Fibroblast of skin of abdomen (primary cell): ENCODE results near the gene B4GALT5.
"Not testable (repeated sequence)": the region's sequence is repeated elsewhere in the genome, so short reads cannot be mapped to it uniquely, and the experiment has no call there.

Experiments
- DNase-seq: peaks from one replicate; pipeline ENCODE4 v3.0.0-alpha.2; 2013

Gene B4GALT5

DNA sequence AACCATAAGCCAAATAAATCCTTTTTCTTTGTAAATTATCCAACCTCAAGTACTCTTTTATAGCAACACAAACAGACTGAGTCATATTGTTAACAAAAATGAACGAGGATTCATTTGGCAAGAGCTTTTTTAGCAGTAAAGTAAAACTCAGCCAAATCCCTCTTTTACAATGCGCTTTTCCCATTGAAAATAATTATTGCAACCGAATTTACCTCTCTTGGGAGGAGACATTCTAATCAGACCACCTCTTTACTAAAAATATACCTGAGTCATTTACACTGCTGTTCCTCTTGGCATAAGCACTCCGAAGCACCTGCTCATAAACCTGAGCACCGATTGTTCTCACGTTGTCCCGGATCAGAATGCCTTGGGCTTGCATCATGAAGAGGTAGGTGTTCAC, 57.4 kb downstream of the B4GALT5 start:
- DNase-seq: no peak

- DNase-seq: no peak
These were observed 59.7 kb downstream of the B4GALT5 start for GRCh38 chr20:49653925-49654434.

DNA sequence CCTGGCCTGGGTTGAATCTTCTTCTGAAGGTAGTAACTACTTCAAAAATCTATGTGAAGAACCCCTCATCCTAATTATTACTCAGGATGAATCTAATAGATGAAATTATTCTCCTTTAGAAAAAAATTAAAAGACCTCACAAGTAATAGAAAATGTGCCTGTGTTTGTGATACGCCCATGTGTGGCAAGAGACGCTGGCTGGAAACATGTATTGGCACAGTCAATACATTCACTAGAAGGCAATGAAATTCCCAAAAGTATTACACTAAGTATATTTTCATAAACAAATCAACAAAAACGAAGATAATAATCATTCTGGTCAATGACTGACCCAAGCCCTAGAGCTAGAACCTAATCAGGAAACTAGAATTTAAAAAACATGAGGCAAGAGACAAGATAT, 64.0 kb downstream of the B4GALT5 start:
- no peak for DNase-seq

DNA sequence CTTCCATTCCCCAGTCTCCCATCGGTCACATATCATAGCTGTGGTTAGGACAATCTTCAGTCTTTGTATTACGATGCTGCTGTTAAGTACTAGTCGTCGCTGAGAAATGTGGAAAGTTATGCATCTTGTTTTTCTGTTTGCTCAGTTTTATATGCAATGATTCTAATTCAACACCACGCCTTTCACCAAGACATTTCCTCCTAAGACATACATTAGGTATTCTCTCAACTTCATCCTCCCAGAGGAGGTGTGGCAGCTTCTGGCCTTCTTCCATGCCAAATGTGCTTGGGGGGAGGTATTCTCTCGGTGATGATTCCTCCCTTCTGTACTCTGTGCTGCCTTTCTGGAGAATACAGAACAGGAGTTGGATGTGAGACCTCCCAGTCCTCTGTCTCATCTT, 66.1 kb downstream of the B4GALT5 start:
- DNase-seq: peak; percentile 66

DNA sequence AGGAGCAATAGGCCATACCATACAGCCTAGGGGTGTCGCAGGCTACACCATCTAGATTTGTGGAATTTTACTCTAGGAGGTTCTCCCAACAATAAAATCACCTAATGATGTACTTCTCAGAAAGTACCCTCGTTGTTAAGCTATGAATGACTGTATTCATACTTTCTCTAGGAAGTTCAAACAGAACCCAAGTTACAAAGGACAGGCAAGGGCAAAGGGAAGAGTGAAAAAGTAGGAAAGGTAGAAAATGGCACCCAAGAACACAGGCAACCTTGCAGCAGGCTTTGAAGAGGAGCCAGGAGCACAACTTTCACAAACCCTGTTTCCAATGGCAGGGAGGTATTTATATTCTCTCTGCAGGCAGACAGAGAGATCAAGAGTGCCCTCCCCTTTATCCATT, 67.2 kb downstream of the B4GALT5 start:
- DNase-seq: no peak

DNA sequence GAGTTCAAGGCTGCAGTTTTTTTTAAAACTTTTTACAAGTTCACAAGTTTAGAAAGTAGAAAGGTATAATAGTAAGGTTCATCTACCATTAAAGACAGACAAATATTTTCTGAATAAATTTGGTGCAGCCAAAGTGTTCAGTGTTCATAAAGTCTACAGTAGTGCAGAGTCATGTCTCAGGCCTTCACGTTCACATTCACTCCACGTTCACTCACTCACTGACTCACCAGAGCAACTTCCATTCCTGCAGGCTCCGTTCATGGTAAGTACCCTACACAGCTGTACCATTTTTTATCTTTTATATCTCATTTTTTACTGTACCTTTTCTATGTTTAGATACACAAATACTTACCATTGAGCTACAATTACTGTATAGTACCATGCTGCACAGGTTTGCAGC, 67.6 kb downstream of the B4GALT5 start:
- peak; percentile 71 for DNase-seq

- no peak for DNase-seq
These were observed 68.6 kb downstream of the B4GALT5 start for GRCh38 chr20:49644980-49645565.

GRCh38 chr20:49642816-49643215, 70.9 kb downstream of the B4GALT5 start:
- no peak for DNase-seq

GRCh38 chr20:49641683-49642656, 71.7 kb downstream of the B4GALT5 start:
- no peak for DNase-seq

GRCh38 chr20:49637046-49637637, 76.5 kb downstream of the B4GALT5 start:
- no peak for DNase-seq

DNA sequence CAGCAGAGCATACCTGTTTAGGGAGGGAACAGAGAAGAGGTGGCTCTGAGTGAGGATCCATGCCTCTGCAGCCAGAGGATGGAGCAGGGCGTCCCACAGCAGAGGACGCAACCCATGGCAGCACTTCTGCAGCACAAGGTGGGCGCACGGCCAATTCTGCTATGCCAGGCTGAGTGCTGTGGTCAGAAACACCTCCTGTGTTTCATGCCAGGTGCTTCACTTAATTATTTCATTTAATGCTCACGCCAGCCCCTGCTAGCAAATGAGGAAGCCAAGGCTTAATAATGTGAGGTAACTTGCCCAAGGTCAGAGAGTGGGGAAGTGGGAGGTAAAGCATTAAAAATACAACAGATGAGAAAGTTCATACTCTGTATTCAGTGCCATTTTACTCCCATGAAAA, 77.2 kb downstream of the B4GALT5 start:
- DNase-seq: no peak

DNA sequence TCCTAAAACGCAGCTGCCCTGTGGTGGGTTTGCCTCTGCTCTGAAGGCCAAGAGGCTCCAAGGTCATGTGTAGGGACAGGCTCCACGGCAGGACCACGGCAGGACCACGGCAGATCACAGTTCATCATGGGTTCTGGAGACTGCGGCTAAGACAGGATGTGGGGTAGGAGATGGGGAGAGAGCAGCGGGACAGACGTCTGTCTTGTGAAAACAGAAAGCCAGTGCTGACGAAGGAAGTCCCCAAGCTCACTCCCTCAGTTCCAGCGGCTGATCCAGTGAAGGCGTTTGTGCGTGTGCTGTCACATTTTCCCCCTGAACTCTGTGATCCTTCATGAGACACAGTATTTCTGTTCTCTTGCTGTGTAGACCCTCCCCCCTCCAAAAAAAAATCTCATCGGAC, 77.8 kb downstream of the B4GALT5 start:
- DNase-seq: no peak

DNA sequence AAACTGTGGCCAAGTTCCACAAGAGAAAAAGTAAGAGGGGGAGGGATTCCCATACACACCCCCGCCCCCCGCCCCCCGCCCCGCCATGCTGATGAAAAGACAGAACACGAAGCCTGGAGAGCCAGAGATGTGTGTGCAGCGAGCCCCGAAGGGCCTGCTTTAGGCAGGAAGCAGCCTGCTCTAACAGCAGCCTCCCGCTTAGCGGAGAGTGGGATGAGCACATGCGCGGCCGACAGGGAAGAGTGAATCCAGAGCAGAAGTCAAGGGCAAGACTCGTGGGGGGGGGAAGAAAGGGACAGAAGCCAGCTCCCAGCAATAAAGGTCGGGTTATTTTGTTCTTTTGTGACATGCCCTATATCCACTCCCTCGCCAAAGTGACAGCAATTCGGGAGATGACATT, 78.5 kb downstream of the B4GALT5 start:
- DNase-seq: peak; percentile 40

DNA sequence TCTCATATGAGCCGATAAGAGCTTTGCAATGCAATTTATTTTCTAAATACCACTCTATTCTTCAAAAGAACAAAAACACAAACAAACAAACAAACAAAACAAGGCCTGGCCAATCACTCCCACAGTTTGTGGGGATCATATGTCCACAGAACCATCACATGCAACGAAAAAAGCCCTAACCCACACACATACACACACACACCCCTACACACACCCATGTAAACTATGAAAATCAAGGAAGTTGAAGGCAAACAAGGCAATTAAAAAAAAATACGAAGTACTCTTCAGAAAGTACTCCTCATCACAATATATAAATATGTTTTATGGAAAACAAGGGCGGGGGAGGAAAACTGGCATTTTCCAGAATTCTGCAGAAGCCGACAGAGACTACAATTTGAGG, 79.6 kb downstream of the B4GALT5 start:
- no peak for DNase-seq

DNA sequence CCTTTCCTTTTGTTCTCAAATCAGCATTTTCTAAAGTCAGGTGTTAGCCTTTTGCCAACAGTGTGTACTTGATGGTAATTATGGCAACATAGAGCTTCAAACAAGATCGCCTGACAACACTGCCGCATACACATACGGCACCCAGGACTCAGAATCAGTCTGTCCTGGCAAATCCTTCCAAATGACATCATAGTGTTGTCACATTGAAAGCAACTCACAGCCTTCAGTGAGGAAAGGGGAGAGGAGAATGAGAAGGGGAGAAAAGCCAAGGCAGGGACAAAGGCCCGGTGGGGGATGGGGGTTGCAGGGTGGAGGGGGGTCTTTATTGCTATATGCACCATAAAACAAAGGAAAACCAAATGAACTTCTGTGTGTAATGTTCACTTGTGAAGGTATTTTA, 80.0 kb downstream of the B4GALT5 start:
- no peak for DNase-seq

DNA sequence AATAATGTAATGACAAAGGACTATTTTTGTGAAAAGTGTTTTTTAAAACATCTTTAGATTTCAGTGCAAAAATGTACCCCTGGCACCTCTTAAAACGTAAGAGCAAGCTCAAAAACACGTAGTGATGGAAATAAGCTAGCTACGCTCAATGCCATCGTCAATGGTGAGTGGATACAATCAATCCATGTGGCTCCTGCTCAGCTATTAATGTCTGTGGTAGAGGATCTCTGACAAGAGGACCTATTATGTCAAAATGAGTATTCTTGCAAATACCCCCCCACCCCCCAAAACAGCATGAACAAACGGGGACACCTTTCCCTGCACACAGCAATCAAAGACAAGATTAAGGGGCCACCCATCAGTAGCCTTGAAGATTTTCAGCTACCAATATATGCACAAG, 80.7 kb downstream of the B4GALT5 start:
- DNase-seq: no peak

- DNase-seq: no peak
These were observed 81.7 kb downstream of the B4GALT5 start for GRCh38 chr20:49631856-49632418.

- DNase-seq: no peak
These were observed 82.5 kb downstream of the B4GALT5 start for GRCh38 chr20:49631061-49631716.

GRCh38 chr20:49630396-49630951, 83.2 kb downstream of the B4GALT5 start:
- DNase-seq: no peak

DNA sequence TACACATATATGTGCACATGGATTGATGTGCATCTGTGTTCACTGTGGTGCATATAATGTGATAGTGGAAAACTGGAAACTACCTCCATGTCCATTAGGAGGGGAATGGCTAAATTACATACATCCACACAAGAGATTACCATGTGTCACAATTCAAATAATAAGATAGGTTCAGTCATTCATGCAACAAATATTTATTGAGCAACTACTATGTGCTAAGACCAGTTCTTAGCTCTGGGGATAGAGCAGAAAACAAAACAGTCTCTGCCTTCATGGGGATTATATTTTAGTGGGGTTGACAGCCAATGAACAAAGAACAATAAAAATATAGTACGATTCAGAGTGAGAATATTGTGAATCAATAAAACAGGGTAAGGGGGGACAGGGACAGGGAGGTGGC, 84.1 kb downstream of the B4GALT5 start:
- no peak for DNase-seq

- not testable (repeated sequence) for DNase-seq
These were observed 85.4 kb downstream of the B4GALT5 start for GRCh38 chr20:49628280-49628679.

- no peak for DNase-seq
These were observed 86.3 kb downstream of the B4GALT5 start for GRCh38 chr20:49627329-49627761.
